IMR-90 (cell line): ENCODE data around the gene GABBR2. TPM values are rescaled to one million over a fixed set of nuclear protein-coding genes. Genes with fewer than 3 reads are reported as not detected.

Experiments used
- ATAC-seq: fragments of 200-7000 bp; cut with Tn5 transposase; 2 replicates; pipeline ENCODE4 v1.9.1; 2020; ENCODE audit warnings: low read depth, mild to moderate bottlenecking, moderate library complexity
- BruUV-seq: library from RNA; stranded (reverse); fragments of 400-500 nt; replicated peaks from 2 replicates; lab custom pipeline; 2021; lab: Mats Ljungman, UMichigan
- CTCF ChIA-PET: fragments of 300-600 bp; formaldehyde crosslinking; extraction: SDS; loops from one replicate; lab custom pipeline; 2021; ENCODE audit warnings: antibody characterized with exemption; lab: Yijun Ruan, JAX
- POLR2A ChIA-PET: fragments of 300-600 bp; sonication (Branson Sonifier 250); formaldehyde crosslinking; loops from one replicate; lab custom pipeline; 2022; ENCODE audit warnings: antibody characterized with exemption; ENCODE audit not compliant: unreplicated experiment; lab: Charles Lee
- DNase-seq: peaks from one replicate; pipeline ENCODE4 v3.0.0; 2013
- H2AFZ ChIP-seq: replicated peaks from 2 replicates; pipeline ENCODE3; 2013; ENCODE audit warnings: low read length, mild to moderate bottlenecking; ENCODE audit not compliant: poor library complexity
- H2AK5ac ChIP-seq: 2 replicates; pipeline ENCODE4 v1.6.1; 2013; ENCODE audit warnings: low read depth, low read length, inconsistent platforms
- H2AK9ac ChIP-seq: replicated peaks from 2 replicates; pipeline ENCODE3; 2013; ENCODE audit warnings: mild to moderate bottlenecking, low read depth, low read length, moderate library complexity; ENCODE audit not compliant: poor library complexity
- H2BK120ac ChIP-seq: 2 replicates; pipeline ENCODE4 v1.6.1; 2013; ENCODE audit warnings: low read depth, low read length, inconsistent platforms
- H2BK15ac ChIP-seq: 3 replicates; pipeline ENCODE4 v1.6.1; 2013; ENCODE audit warnings: low read depth, low read length, inconsistent platforms
- H2BK20ac ChIP-seq: 2 replicates; pipeline ENCODE4 v1.6.1; 2013; ENCODE audit warnings: low read depth, mild to moderate bottlenecking, inconsistent platforms, low read length, moderate library complexity
- H2BK5ac ChIP-seq: 2 replicates; pipeline ENCODE4 v1.6.1; 2013; ENCODE audit warnings: mild to moderate bottlenecking, low read depth, low read length, inconsistent platforms; ENCODE audit not compliant: poor library complexity, severe bottlenecking
- H3K14ac ChIP-seq: replicated peaks from 2 replicates; pipeline ENCODE4 v1.6.1; 2013; ENCODE audit warnings: low read depth, low read length, inconsistent platforms
- H3K18ac ChIP-seq: 2 replicates; pipeline ENCODE4 v1.6.1; 2013; ENCODE audit warnings: low read depth, low read length, control low read depth
- H3K23ac ChIP-seq: 2 replicates; pipeline ENCODE4 v1.6.1; 2013; ENCODE audit warnings: low read depth, low read length, inconsistent platforms
- H3K27ac ChIP-seq: 2 replicates; pipeline ENCODE4 v1.5.1; 2013; ENCODE audit warnings: mild to moderate bottlenecking, control low read depth, low read length; ENCODE audit not compliant: insufficient read depth
- H3K27me3 ChIP-seq: 2 replicates; pipeline ENCODE4 v1.6.1; 2013; ENCODE audit warnings: low read length; ENCODE audit not compliant: control insufficient read depth, insufficient read depth
- H3K36me3 ChIP-seq: 2 replicates; pipeline ENCODE4 v1.6.1; 2013; ENCODE audit warnings: low read length, mixed read lengths; ENCODE audit not compliant: control insufficient read depth, insufficient read depth
- H3K4ac ChIP-seq: 2 replicates; pipeline ENCODE4 v1.6.1; 2013; ENCODE audit warnings: low read depth, low read length, inconsistent platforms
- H3K4me1 ChIP-seq: 2 replicates; pipeline ENCODE4 v1.6.1; 2013; ENCODE audit warnings: low read length, mixed read lengths; ENCODE audit not compliant: control insufficient read depth, insufficient read depth
- H3K4me2 ChIP-seq: 2 replicates; pipeline ENCODE4 v1.6.1; 2013; ENCODE audit warnings: low read depth, mild to moderate bottlenecking, control low read depth, low read length, moderate library complexity
- H3K4me3 ChIP-seq: 2 replicates; pipeline ENCODE4 v1.5.1; 2013; ENCODE audit warnings: low read depth, mild to moderate bottlenecking, control low read depth, low read length, moderate library complexity; ENCODE audit not compliant: insufficient read depth
- H3K56ac ChIP-seq: 2 replicates; pipeline ENCODE4 v1.6.1; 2013; ENCODE audit warnings: low read length, inconsistent platforms; ENCODE audit not compliant: insufficient read depth; ENCODE audit errors: extremely low read depth
- H3K79me1 ChIP-seq, 2 experiments: 2 replicates each; pipeline ENCODE4 v1.6.1; 2013; ENCODE audit warnings: low read length in 2 of 2, inconsistent platforms in 1 of 2, low read depth in 1 of 2
- H3K9ac ChIP-seq: 2 replicates; pipeline ENCODE4 v1.6.1; 2013; ENCODE audit warnings: low read depth, low read length, control low read depth
- H3K9me1 ChIP-seq: 2 replicates; pipeline ENCODE4 v1.6.1; 2013; ENCODE audit warnings: low read length, inconsistent platforms; ENCODE audit not compliant: insufficient read depth
- H3K9me3 ChIP-seq: 2 replicates; pipeline ENCODE4 v1.6.1; 2013; ENCODE audit warnings: low read length; ENCODE audit not compliant: control insufficient read depth, insufficient read depth
- H4K20me1 ChIP-seq: 2 replicates; pipeline ENCODE4 v1.6.1; 2013; ENCODE audit warnings: low read length, inconsistent platforms; ENCODE audit not compliant: insufficient read depth
- H4K5ac ChIP-seq: 2 replicates; pipeline ENCODE4 v1.6.1; 2013; ENCODE audit warnings: mild to moderate bottlenecking, low read depth, low read length, control low read depth
- H4K8ac ChIP-seq, 2 experiments: 2 replicates each; pipeline ENCODE4 v1.6.1; 2013; ENCODE audit warnings: low read depth in 2 of 2, low read length in 2 of 2, control low read depth in 1 of 2, inconsistent platforms in 1 of 2
- H4K91ac ChIP-seq: 2 replicates; pipeline ENCODE4 v1.6.1; 2013; ENCODE audit warnings: low read depth, low read length, inconsistent platforms; ENCODE audit not compliant: insufficient read depth
- BHLHE40 ChIP-seq: fragments of 150-350 bp; IDR thresholded peaks from 2 replicates; pipeline ENCODE4 v1.6.1; 2016; ENCODE audit warnings: mild to moderate bottlenecking, low read depth, low read length
- CEBPB ChIP-seq: IDR thresholded peaks from 2 replicates; pipeline ENCODE4 v1.6.1; 2012; ENCODE audit warnings: low read depth, low read length, improper control_type of control experiment
- CHD1 ChIP-seq: IDR thresholded peaks from 2 replicates; pipeline ENCODE4 v1.6.1; 2012; ENCODE audit warnings: low read depth, low read length, improper control_type of control experiment
- CTCF ChIP-seq: conservative IDR thresholded peaks from 2 replicates; pipeline ENCODE4 v1.5.1; 2012; ENCODE audit warnings: mild to moderate bottlenecking, low read depth, low read length, improper control_type of control experiment
- ELK1 ChIP-seq: fragments of 150-350 bp; IDR thresholded peaks from 2 replicates; pipeline ENCODE4 v1.6.1; 2016; ENCODE audit warnings: low read depth, mild to moderate bottlenecking, low read length, moderate library complexity, borderline replicate concordance
- FOS ChIP-seq: fragments of 150-350 bp; IDR thresholded peaks from 2 replicates; pipeline ENCODE4 v1.6.1; 2016; ENCODE audit warnings: low read depth, low read length
- MAFK ChIP-seq: IDR thresholded peaks from 2 replicates; pipeline ENCODE4 v1.6.1; 2012; ENCODE audit warnings: low read depth, low read length, improper control_type of control experiment
- MAZ ChIP-seq: IDR thresholded peaks from 2 replicates; pipeline ENCODE4 v1.6.1; 2012; ENCODE audit warnings: low read depth, mild to moderate bottlenecking, low read length, improper control_type of control experiment, moderate library complexity, borderline replicate concordance
- MXI1 ChIP-seq: IDR thresholded peaks from 2 replicates; pipeline ENCODE4 v1.6.1; 2012; ENCODE audit warnings: low read depth, mild to moderate bottlenecking, low read length, moderate library complexity, borderline replicate concordance
- NFE2L2 ChIP-seq: fragments of 150-350 bp; IDR thresholded peaks from 2 replicates; pipeline ENCODE4 v1.6.1; 2016; ENCODE audit warnings: low read depth, mild to moderate bottlenecking, low read length
- POLR2A ChIP-seq: IDR thresholded peaks from 2 replicates; pipeline ENCODE4 v1.6.1; 2012; ENCODE audit warnings: mild to moderate bottlenecking, low read depth, low read length
- RAD21 ChIP-seq: IDR thresholded peaks from 2 replicates; pipeline ENCODE4 v1.6.1; 2012; ENCODE audit warnings: low read length, improper control_type of control experiment
- RCOR1 ChIP-seq: IDR thresholded peaks from 2 replicates; pipeline ENCODE4 v1.6.1; 2012; ENCODE audit warnings: mild to moderate bottlenecking, low read length, improper control_type of control experiment; ENCODE audit not compliant: insufficient replicate concordance
- RFX5 ChIP-seq: IDR thresholded peaks from 2 replicates; pipeline ENCODE4 v1.8.0; 2012; ENCODE audit warnings: low read depth, mild to moderate bottlenecking, low read length, moderate library complexity
- SMC3 ChIP-seq: fragments of 150-350 bp; IDR thresholded peaks from 2 replicates; pipeline ENCODE4 v1.6.1; 2016; ENCODE audit warnings: low read depth, mild to moderate bottlenecking, antibody characterized with exemption, low read length, moderate library complexity
- USF2 ChIP-seq: fragments of 150-350 bp; IDR thresholded peaks from 2 replicates; pipeline ENCODE4 v1.6.1; 2017; ENCODE audit warnings: mild to moderate bottlenecking, antibody characterized with exemption, low read length, low read depth
- WGBS, 2 experiments: methylation state at CpG; one replicate each; pipeline versions ENCODE4 v1.1.5 to v1.1.7; 2013; ENCODE audit warnings: missing lambda C conversion rate in 2 of 2; ENCODE audit not compliant: insufficient read length in 1 of 2; ENCODE audit errors: extremely low coverage in 2 of 2; 5-methylcytosine and 5-hydroxymethylcytosine counted together
- dilution Hi-C: fragments of 300-500 bp; cut with HindIII; formaldehyde crosslinking; loops from one replicate; pipeline ENCODE4 v1.14.3; 2018; ENCODE audit warnings: low sequenced_read_pairs; ENCODE audit not compliant: unreplicated experiment
- in situ Hi-C: fragments of 300-500 bp; cut with MboI; formaldehyde crosslinking; loops from 3 replicates; pipeline ENCODE4 v1.14.3; 2019; ENCODE audit warnings: low sequenced_read_pairs, inconsistent platforms, mixed read lengths
- intact Hi-C: fragments of 100-400 bp; cut with micrococcal nuclease; formaldehyde crosslinking; loops from 2 replicates; pipeline ENCODE4 v1.10.0; 2022
- polyA plus RNA-seq, 3 experiments: library from polyadenylated mRNA; depleted of rRNA; stranded (reverse); fragments of >200 nt; gene quantifications; 2 replicates each; pipeline ENCODE4 v1.2.3, GENCODE V29; 2012; ENCODE audit warnings: low replicate concordance in 1 of 3
- total RNA-seq: library from RNA; depleted of rRNA; stranded (reverse); fragments of >200 nt; gene quantifications from 2 replicates; pipeline ENCODE4 v1.2.3, GENCODE V29; 2012

Gene GABBR2
- total and polyA plus RNA-seq, 2 of the 4 experiments (the other 2 are of a cell fraction) = 14.2 to 20.3 TPM

GRCh38 chr9:98327249-98327561 lies 381.5 kb downstream of the GABBR2 start:
- H3K9ac ChIP-seq = no peak overlapping the region
- H3K14ac ChIP-seq = no peak overlapping the region
- no peak overlapping the region for H2AFZ ChIP-seq
- BruUV-seq = no TSS peak
- no peak overlapping the region for H4K5ac ChIP-seq
- no peak overlapping the region for H3K18ac ChIP-seq
- dilution Hi-C loops (no loop called here), intact Hi-C loops (no loop called here), in situ Hi-C loops (no loop called here)
- no peak overlapping the region for H4K91ac ChIP-seq
- no peak overlapping the region for H2BK120ac ChIP-seq
- H3K23ac ChIP-seq = no peak overlapping the region
- no peak overlapping the region for H3K56ac ChIP-seq
- ChIA-PET CTCF (no interaction called here), POLR2A (no interaction called here)
- H3K4me2 ChIP-seq = no peak overlapping the region
- H3K9me1 ChIP-seq = peaks cover 47% of the 10 kb centered on the region
- no peak overlapping the region for H2BK5ac ChIP-seq
- H2AK9ac ChIP-seq = no peak overlapping the region
- H2BK15ac ChIP-seq = no peak overlapping the region
- no peak overlapping the region for H4K8ac ChIP-seq
- no peak for TF ChIP-seq POLR2A
- no peak for TF ChIP-seq CHD1
- no peak for TF ChIP-seq FOS
- no peak for TF ChIP-seq CTCF
- TF ChIP-seq RFX5 = no peak
- no peak for TF ChIP-seq BHLHE40
- no peak for TF ChIP-seq ELK1
- no peak for TF ChIP-seq MXI1
- TF ChIP-seq MAZ = no peak
- no peak for TF ChIP-seq CEBPB
- TF ChIP-seq SMC3 = no peak
- TF ChIP-seq RAD21 = no peak
- TF ChIP-seq MAFK = no peak
- TF ChIP-seq NFE2L2 = no peak
- no peak for TF ChIP-seq RCOR1
- TF ChIP-seq USF2 = no peak
- H4K20me1 ChIP-seq = no peaks in the 10 kb centered on the region
- WGBS, 2 experiments = 100% methylated on average over 2 of the region's 4 CpGs; no CpG with 5 or more reads in 1 of the 2 experiments
- H3K4ac ChIP-seq = peak overlapping the region; percentile 3; the same call in 1 of the 2 replicates
- H3K9me3 ChIP-seq = no peaks in the 10 kb centered on the region
- no peak for ATAC-seq
- H3K4me1 ChIP-seq = peaks cover 22% of the 10 kb centered on the region
- H3K36me3 ChIP-seq = no peaks in the 10 kb centered on the region
- H3K27ac ChIP-seq = no peak overlapping the region
- H2BK20ac ChIP-seq = no peak overlapping the region
- no peaks in the 10 kb centered on the region for H3K27me3 ChIP-seq
- H3K4me3 ChIP-seq = no peak overlapping the region
- DNase-seq = no peak
- H3K79me1 ChIP-seq = peaks cover 6 to 54% of the 10 kb centered on the region in 2 experiments; a peak in 3 of 4 replicates
- no peak overlapping the region for H2AK5ac ChIP-seq
